ENCODE data around the gene ZBTB20.

The ZBTB20 gene

GRCh38 chr3:114284644-114285043 is 862.4 kb downstream of the ZBTB20 start:
- DNase-seq (ENCODE audit: low spot score): no peak
